RWPE1 (cell line): Measurements from ENCODE around the gene CD247.

ENCODE experiments used
- CTCF ChIA-PET: fragments of 350-600 bp; sonication (Branson Sonifier 250); formaldehyde crosslinking; extraction: SDS; loops from one replicate; lab custom pipeline; 2021; lab: Yijun Ruan, JAX
- POLR2A ChIA-PET: fragments of 400-600 bp; formaldehyde crosslinking; extraction: SDS; loops from one replicate; lab custom pipeline; 2020; ENCODE audit warnings: antibody characterized with exemption; ENCODE audit not compliant: low non-redundant PET; lab: Yijun Ruan, JAX
- DNase-seq: peaks from one replicate; pipeline ENCODE4 v3.0.0; 2012; ENCODE audit warnings: low spot score
- H3K27ac ChIP-seq: fragments of 450-650 bp; 2 replicates; pipeline ENCODE4 v1.5.1; 2017
- TF ChIP-seq, protein P1 (sequence below): fragments of 450-650 bp; conservative IDR thresholded peaks from 2 replicates; pipeline ENCODE4 v1.5.1; 2017; ENCODE audit warnings: low read depth, mild to moderate bottlenecking

The CD247 gene

DNA sequence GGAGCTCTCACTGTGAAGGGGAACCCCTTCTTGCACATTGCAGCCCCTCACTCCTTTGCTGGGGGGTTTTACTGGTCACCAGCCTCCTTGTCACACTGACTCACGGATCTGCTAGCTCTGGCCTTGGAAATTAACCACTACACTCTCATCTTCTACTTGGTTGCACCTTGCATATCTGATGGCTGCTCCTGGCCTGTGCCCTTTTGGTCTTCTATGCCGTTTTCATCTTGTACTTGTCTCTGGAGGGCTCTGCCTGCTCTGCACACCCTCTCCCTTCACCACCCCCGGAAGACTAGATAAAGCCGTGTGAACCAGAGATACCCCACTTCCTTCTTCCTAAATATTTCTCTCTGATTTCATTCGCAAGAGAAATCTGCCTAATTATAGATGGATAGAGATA is 44.6 kb downstream of the CD247 start:
- DNase-seq: no peak
- TF ChIP-seq, protein P1, sequence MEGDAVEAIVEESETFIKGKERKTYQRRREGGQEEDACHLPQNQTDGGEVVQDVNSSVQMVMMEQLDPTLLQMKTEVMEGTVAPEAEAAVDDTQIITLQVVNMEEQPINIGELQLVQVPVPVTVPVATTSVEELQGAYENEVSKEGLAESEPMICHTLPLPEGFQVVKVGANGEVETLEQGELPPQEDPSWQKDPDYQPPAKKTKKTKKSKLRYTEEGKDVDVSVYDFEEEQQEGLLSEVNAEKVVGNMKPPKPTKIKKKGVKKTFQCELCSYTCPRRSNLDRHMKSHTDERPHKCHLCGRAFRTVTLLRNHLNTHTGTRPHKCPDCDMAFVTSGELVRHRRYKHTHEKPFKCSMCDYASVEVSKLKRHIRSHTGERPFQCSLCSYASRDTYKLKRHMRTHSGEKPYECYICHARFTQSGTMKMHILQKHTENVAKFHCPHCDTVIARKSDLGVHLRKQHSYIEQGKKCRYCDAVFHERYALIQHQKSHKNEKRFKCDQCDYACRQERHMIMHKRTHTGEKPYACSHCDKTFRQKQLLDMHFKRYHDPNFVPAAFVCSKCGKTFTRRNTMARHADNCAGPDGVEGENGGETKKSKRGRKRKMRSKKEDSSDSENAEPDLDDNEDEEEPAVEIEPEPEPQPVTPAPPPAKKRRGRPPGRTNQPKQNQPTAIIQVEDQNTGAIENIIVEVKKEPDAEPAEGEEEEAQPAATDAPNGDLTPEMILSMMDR: no peak
- CTCF ChIA-PET: no interaction called here
- POLR2A ChIA-PET: no interaction called here
- no peak overlapping the region for H3K27ac ChIP-seq

DNA sequence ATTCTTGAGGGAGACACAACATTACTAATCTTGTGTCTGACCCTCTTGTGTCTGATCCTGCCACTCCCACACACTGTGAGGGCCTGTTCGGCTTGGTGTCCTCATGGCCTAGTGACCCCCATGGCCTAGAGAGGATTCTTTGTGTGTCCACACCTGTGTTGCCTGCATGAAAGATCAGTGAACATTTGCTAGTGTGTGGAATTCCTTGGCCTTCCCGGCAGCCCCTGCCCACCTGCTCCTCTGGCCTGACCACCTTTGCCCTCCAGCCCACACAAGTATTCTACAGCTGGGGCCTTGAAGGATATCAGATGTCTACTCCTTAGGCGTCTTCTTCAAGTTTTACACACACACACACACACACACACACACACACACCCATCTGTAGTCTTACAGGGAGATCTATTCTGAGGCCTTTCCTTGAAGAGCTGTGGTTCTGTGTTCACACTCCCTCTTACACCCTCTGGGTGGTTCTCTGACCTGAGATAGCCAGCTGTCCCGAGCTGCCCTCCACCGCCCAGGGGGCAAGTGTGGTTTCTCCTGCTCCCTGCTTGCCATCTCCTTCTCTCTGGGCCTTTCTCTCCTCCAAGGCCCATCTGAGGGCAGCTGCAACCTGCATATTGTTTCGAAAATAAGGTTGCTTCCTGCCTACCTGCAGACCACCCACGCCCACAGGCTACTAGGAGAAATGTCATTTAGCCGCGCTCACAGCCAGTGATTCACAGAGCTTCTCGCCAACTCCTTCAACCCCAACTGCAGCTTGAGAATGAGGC is 45.4 kb downstream of the CD247 start:
- CTCF ChIA-PET: interaction anchor here (0.6 kb wide), 1 partner anchor 76 kb away, joined by 3 read pairs; no protein-coding TSS in a partner anchor
- H3K27ac ChIP-seq: no peak overlapping the region
- no peak for DNase-seq
- POLR2A ChIA-PET: no interaction called here
- TF ChIP-seq, protein P1: no peak

DNA sequence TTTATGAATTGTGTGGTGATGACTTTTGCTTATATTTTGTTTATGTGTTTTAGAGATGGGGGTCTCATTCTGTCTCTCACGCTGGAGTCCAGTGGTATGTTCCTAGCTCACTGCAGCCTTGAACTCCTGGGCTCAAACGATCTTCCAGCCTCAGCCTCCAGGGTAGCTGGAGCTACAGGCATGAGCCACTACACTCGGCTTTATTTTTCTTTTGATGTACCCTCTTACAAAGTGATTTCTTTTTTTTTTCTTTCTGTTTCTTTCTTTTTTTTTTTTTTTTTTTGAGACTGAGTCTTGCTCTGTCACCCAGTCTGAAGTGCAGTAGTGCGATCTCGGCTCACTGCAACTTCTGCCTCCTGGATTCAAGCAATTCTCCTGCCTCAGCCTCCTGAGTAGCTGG is 46.8 kb downstream of the CD247 start:
- POLR2A ChIA-PET: no interaction called here
- no peak for DNase-seq
- CTCF ChIA-PET: no interaction called here

DNA sequence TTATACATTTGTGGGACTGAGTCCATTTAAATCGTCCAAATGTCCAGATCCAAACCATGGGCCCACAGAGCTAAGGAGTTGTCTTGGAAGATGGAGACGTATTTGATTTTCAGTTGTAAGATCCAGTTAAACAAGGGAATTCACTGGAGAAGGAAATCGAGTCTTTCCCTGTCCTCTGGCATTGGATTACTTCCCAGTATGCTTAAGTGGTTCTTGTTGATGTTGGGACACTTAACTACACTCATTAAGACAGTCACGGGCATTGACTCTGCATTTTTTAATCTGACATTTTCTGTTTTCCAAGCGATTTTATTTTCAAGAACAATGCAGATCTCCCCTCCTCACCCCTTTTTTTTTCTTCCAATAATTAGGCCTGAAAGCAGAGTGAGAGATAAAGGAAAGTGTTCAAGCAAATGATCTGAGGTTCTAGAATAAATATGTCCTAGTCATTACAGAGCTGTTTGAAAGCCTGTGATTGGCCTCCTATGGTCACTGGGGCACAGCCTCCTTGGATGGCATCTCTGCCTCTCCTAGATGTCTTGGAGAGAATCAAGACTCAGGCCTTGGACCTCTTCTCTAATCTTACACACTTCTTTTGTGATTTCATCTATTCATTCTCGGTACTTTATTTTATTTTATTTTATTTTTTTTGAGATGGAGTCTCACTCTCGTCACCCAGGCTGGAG is 48.9 kb downstream of the CD247 start:
- ChIA-PET CTCF (interaction anchor here (0.6 kb wide), 1 partner anchor 51 kb away, joined by 3 read pairs; no protein-coding TSS in a partner anchor), POLR2A (no interaction called here)
- H3K27ac ChIP-seq: no peak overlapping the region
- TF ChIP-seq, protein P1: no peak
- no peak for DNase-seq

More for the DNA sequence above, 46.8 kb downstream of the CD247 start:
- TF ChIP-seq, protein P1: no peak
- no peak overlapping the region for H3K27ac ChIP-seq

DNA sequence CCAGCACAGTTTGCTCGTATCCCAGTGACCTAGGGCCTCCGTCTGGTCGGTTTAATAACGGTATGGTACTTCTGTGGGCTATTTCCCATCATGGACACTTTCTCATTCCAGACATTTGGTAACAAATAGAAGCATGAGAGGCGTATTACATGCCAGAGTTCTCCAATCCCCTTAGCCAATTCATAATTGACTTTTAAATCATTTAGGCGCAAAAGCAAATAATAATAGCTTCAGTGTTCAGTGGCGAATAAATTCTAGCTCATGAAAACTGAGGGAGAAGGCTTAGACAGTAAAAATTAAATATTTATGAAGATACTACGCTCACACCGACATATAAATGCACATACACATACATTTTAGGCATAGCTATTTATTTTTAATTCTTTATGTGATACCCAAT is 50.6 kb downstream of the CD247 start:
- ChIA-PET POLR2A (no interaction called here), CTCF (interaction anchor here (0.9 kb wide), 1 partner anchor 401 kb away, joined by 4 read pairs; no protein-coding TSS in a partner anchor)
- TF ChIP-seq, protein P1: no peak
- no peak for DNase-seq
- H3K27ac ChIP-seq: no peak overlapping the region

DNA sequence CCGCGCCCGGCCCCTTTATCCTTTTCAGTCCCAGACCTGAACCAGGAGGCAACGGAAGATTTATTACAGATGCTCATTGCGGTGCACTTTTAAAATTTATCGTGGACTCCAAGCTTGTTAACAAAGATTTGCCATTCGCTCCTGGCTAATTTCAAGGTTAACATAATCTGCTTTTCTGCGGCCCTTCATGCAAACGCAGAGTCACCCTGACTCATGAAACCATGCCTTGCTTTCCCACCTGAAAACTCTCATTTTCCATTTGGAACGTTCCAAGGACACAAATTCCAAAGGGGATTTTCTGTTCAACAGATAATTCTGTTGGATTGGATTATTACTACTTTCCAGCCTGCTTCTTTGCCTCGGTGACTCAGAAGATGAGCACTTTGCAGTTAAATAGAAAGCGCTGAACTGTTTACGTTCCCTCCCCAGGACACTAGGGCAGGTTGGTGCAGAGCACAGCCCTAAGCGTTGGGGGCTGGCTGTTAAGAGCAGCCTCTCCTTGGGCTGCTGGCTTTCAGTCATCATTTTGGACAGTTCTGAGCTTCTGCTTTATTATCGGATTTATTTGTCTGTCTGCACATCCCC is 51.1 kb downstream of the CD247 start:
- no peak overlapping the region for H3K27ac ChIP-seq
- ChIA-PET CTCF (no interaction called here), POLR2A (no interaction called here)
- TF ChIP-seq, protein P1: no peak
- DNase-seq: peak; percentile 24
